GM21381 (cell line): ENCODE results near the gene MTCH1.

Experiments used
- ATAC-seq: cut with Tn5 transposase; IDR thresholded peaks from one replicate; pipeline ENCODE4 v1.9.1; 2021; ENCODE audit warnings: mild to moderate bottlenecking, moderate library complexity; ENCODE audit not compliant: unreplicated experiment

MTCH1 gene

DNA sequence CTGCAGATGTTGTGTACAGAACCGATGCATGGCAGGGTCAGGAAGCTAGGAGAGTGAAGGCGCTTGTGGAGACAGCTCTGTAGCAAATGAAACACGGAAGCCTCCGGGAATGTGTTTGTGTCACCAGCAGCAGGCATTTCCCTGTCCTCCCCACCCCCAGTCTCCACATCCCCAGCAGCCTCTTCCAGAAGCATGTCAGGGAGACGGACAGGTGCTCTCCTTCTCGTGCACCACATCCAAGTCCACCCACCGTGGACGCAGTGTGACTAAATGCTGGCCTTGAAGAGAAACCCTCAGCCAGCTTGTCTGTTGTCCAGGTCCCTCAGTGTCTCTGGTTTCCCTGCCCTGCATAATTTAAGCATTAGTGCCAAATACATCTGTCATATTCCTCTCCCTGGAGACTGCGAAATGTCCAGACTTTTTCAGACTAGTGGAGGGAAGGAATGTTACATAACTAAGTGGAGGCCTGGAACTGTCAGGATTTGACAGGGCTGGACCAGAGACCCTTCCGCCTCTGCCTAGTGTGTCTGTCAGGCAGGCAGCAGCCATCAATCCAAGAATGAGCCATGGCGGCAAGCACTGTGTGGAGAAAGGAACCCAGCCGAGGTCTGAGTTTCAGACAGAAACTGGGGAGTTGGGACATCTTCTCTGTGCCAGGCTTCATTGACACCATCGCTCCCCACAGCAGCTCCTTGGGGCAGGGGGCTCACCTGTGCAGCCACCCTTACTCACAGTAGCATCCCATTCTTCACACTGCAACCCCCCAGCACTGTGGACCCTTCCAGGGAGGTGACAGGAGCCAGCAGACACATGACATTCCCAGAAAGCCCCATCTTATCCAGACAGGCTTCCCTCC is 58.1 kb downstream of the MTCH1 start:
- ATAC-seq = no peak

DNA sequence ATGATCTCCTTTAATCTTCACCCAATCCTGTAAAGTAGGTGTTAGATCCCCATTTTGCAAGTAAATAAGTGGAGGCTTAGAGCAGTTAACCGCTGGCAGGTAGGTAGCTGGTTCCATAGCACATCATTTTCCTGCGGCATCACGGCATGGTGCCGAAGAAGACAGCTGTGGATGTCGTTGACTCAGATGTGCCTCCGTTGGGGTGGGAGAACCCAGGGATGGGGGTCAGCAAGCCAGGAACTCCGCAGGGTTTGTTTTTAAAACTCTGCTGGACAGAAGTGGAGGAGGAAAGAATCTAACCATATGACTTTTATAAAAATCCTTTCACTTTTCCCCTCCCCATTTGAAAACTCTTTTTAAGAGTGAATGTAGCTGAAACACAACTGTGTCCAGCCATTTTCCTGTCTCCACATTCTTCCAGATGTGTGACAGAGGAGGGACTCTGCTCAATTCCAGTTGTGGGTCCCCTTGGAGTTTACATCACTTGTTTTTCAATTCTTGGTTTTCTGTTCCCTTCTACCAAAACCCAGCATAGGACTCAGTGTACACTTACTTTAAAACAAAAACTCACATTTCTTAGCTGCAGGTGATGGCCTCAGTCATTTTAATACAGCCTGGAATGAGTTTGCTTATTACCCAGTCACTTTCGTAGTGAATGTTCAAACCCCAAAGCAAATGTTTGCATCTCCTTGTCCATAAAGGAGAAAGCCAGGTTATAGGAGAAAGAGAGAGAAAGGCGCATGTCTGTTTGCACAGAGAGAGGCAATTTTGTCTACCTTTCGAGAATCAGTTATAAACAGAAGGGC is 59.1 kb downstream of the MTCH1 start:
- ATAC-seq = no peak

DNA sequence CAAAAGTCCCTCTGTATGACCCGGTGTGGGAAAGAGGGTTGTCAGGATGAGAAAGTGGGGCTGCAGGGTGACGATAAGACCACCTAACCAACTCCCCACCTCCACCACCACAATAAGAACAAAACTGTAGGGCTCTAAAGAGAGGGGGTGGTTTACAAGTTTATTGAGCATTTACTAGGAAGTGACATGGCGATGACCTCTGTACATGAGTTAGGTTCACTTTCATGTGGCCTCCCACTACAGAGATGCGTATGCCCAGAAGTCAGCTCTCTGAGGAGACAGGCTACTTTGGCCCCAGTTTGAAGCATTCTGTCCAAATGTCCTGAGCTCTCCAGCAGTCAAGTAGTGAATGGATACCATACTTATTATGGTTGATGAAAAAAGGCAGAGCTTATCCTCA is 60.2 kb downstream of the MTCH1 start:
- no peak for ATAC-seq

DNA sequence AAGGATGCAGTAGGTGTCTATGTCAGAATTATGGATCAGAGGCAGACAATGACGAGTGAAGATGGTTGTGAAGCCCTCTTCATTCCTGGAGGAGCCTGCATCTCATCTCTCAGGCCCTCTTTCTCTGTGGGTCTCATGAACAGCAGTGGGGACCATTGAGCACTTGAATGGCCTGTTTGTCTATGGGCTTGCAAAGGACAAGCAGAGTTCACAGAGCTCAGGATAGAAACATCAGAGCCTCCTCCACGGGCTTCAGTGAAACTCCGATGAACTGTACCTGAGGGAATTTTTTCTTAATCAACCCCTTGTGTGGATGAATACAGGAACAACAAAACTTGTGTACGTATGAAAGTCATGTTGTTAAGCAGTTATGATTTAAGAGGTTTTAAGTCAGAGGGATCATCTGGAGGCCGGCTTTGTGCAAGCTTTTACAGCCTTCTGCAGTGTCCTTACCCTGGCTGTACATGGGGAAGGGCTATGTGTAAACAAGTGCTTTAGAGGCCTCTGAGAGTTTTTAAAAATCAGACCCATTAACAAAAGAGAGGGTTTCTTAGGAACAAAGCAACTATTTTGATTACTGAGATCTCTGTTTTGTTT is 61.1 kb downstream of the MTCH1 start:
- no peak for ATAC-seq

DNA sequence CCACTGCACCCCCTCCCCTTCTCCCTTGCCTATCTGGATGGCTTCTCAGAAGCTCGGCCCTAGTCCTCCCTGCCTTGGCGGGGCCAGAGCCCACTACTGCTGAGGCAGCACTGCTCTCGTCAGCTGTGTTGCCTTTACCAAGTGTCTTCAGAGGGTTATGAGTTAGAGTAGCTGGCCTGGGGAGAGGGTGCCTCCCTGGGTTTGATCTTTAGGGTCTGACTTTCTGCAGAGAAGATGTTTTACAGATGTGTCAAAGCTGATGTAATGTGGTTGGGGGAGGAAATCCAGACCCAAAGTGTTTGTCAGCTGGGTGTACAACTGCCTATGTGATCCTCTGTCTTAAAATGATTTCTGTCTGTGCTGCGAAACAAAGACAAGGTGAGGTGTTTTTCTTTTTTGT is 61.9 kb downstream of the MTCH1 start:
- ATAC-seq = no peak

DNA sequence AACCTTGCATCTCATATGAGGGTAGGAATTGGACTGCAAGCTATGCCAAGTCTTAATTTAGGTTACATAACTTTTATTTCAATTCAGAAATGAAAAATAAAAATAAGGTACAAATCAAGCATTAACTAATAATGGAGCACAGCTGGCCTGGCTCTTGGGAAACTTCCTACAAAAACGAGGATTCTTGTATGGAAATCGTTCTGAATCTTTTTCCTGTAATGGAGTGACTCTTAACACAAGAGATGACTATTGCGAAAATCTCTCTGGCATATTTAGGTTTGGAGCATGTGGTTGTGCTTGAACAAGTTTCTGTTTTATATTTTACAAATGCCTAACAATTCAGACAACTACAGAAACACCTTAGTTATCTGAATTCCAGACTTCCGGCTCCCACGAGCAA is 65.5 kb downstream of the MTCH1 start:
- ATAC-seq = no peak

DNA sequence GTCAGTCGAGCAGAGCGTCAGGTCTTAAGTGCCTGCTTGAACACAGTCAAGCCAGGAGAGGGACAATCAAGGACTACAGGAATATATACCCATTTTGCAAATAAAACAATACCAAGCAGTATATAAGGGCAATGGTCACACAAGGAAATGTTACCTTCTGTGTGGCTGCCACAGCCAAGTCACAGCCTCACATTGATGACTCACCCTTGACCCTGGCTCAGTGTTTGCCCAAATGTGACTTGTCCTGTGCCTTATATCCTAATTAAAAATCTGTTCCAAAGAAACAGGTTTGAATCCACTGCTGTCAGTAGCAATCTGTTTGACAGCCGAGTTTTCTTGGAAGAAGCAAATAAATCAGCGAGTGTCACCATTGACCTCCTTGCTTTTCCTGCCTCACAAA is 65.9 kb downstream of the MTCH1 start:
- no peak for ATAC-seq
